Measurements from ENCODE around the gene RNU1-3.
"Not testable (repeated sequence)": the region's sequence is repeated elsewhere in the genome, so short reads cannot be mapped to it uniquely, and the experiment has no call there.

RNU1-3 gene

DNA sequence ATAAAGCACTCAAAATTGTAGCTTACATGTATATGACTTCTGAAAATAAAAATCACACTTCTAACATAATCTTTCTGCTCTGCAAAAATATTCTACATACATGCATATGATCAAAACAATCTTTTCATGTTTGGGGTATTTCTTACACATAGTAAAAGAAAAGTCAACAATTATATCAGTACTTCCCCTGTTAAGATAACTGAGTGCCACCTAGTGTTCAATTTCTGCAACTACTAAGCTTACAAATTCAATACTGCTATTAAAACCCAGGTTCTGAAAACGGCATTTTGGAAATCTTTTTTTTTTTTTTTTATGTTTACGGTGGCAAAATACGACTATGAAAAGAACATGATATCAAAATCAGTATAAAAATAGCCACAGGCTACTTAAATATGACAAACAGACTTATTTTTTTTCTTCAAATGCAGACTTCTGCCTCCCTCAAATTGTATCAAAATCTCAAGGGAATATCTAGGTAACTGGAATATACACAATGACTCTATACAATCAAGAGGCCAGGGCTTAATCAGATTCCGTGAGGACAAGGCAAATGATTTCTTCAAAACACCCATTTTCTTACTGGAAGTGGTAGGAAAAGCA lies 18.1 kb upstream of the RNU1-3 start:
- CTCF ChIA-PET, result interaction anchor here (0.8 to 1.4 kb wide), 4 partner anchors 15 to 38 kb away, joined by 3 to 4 read pairs (median 4); no protein-coding TSS in a partner anchor
- POLR2A ChIA-PET; DNase-seq (ENCODE audit: low read depth, low spot score): not testable (repeated sequence)

DNA sequence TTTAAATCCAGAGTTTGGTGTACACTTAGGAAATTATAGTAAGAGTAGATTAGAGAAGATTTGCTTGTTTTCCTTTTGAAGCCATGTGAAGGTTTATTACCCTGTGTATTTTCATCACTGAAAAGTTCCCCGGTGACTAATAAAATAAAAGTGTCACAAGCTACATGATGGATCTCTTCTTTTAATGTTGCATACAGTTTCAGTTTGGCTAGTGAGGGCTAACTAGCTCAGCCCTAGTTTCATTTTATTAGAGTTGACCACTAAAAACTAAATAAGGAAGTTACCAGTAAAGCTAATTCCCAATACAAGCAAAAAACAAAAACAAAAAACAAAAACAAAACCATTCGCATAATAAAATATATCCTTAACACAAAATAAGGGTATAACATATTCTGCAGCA lies 17.4 kb upstream of the RNU1-3 start:
- DNase-seq (ENCODE audit: low read depth, low spot score); CTCF ChIA-PET; H3K4me3 ChIP-seq (ENCODE audit: low read depth, low read length); POLR2A ChIA-PET: not testable (repeated sequence)

More for the DNA sequence above, 18.1 kb upstream of the RNU1-3 start:
- H3K4me3 ChIP-seq (ENCODE audit: low read depth, low read length), result not testable (repeated sequence)

DNA sequence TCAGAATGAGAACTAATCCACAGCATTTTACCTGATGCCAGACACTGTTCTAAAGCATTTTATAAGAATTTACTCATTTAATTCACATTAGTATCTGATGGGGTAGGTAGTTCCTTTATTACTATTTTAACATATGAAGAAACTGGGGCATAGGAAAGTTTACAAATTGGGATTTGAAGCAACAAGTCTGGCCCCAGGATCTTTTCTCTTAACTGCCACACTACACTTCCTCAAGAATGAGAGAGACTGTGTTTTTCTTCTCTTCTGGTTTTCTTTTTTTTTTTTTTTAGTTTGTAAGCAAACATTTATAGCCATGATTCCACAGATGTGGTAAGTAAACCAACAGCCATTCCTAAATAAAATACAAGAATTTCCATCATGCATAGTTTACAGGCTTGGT lies 16.1 kb upstream of the RNU1-3 start:
- CTCF ChIA-PET; DNase-seq (ENCODE audit: low read depth, low spot score); H3K4me3 ChIP-seq (ENCODE audit: low read depth, low read length); POLR2A ChIA-PET: not testable (repeated sequence)

DNA sequence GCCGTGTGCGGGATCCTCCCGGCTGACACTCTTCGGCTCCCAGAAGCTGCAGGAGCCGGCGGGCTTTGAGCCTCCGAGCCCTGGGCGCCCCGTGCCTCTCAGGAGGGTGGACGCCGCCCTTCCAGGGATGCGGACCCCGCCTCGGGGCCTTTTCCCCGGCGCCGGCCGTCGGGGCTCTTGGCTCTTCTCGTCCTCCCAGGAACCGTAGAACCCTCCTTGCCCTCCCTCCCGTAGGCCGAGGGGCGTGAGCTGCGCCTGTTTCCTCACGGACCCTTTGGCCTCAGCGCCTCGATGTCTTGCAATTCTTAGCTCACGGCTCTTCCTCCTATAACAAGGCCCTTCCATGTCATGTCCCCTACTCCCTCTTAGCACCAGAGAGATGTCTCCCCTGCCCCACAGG lies 13.6 kb upstream of the RNU1-3 start:
- POLR2A ChIA-PET; H3K4me3 ChIP-seq (ENCODE audit: low read depth, low read length); DNase-seq (ENCODE audit: low read depth, low spot score); CTCF ChIA-PET: not testable (repeated sequence)

DNA sequence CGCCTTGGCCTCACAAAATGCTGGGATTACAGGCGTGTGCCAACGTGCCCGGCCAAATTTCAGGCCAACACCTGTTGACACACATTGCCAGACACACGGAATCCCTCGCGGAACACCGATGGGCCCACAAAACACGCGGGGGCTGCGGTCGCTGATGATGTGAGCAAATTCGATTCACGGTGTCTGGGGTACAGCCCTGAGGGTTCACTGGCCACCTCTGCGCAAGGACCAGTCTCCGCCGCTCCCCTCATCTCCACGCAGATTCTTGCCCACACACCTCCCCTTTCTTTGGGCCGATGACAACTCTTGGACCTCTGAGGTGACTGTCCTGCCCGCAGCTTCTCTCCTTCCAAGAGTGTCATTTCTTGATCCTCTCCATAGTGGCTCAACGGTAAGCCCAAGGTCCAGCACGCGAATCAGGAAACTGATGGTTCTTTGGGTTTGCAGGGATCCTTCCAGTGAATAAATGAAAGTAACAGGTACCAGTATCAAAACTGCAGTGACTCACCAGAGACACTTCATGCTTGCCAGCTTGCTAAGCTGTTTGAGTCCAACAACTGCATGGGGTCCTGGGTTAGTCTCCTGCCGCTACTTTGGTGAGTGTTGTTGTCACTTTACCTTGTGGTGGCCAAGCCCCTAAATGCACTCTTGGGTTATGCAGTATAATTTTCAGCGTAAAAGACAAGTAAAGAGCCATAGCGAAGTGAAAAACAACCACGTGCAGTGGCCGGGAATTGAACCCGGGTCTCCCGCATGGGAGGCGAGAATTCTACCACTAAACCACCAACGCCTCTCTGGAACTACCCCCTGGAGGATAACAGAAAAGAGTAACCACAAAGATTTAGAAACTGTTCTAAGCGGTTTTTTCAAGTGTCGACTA lies 11.0 kb upstream of the RNU1-3 start:
- ChIA-PET POLR2A (no interaction called here), CTCF (no interaction called here)
- no peak overlapping the region for H3K4me3 ChIP-seq (ENCODE audit: low read depth, low read length)
- TF ChIP-seq, protein P1, sequence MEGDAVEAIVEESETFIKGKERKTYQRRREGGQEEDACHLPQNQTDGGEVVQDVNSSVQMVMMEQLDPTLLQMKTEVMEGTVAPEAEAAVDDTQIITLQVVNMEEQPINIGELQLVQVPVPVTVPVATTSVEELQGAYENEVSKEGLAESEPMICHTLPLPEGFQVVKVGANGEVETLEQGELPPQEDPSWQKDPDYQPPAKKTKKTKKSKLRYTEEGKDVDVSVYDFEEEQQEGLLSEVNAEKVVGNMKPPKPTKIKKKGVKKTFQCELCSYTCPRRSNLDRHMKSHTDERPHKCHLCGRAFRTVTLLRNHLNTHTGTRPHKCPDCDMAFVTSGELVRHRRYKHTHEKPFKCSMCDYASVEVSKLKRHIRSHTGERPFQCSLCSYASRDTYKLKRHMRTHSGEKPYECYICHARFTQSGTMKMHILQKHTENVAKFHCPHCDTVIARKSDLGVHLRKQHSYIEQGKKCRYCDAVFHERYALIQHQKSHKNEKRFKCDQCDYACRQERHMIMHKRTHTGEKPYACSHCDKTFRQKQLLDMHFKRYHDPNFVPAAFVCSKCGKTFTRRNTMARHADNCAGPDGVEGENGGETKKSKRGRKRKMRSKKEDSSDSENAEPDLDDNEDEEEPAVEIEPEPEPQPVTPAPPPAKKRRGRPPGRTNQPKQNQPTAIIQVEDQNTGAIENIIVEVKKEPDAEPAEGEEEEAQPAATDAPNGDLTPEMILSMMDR (IDR thresholded peaks at IDR 0.05; ENCODE audit: insufficient read depth, low read length, missing control alignments), result no peak
- DNase-seq (ENCODE audit: low read depth, low spot score), result peak; percentile 16

DNA sequence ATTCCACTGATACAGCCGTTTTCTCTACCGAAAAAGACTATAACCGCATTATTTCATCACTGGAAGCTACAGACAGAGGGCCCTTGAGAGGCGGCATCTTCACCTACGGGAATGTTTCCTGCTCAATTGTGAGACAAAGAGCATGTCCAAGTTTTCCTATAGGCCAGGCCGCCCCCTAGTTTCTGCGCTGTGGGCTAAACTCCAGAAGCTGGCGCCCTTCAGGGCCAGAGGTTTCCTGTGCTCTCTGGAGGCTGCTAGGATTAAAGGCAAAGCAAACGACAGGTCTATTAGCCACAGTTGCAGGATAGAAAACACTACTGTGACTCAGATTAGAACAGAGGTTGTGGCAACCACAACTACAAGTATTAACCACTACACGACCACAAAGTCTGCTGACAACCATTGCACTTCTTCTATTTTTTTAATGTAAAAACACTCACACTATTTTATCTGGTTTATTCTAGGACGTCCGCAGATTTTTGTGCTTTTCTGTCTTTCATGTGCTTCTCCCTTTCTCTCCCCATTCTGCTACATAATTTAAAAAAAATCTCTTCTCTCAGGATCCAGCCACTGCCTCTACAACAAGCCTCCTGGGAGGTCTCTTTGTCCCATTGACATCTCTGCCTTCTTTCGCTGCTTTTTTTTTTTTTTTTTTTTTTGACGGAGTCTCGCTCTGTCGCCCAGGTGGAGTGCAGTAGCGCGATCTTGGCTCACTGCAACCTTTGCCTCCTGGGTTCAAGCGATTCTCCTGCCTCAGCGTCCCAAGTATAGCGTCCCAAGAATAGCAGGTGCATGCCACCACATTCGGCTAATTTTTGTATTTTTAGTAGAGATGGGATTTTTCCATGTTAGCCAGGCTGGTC lies 10.1 kb upstream of the RNU1-3 start:
- POLR2A ChIA-PET; CTCF ChIA-PET; DNase-seq (ENCODE audit: low read depth, low spot score); H3K4me3 ChIP-seq (ENCODE audit: low read depth, low read length): not testable (repeated sequence)

DNA sequence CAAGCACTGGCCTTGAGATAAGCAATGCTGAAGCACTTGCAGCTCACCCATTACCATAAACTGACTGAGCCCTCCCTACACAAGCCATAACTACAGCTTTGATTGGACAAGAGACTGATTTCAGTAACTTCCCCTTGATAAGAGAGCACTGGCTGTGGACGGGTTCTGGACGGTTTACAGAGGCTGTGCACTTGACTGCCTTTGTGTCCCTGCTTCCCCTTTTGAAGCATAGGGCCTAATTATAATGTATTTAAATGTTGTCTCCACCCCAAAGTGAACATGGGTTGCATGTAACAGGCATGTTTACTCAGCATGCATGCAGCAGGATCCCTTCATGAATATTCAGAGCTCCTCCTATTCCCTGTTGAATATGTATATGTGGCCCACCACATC lies 8.4 kb upstream of the RNU1-3 start:
- CTCF ChIA-PET; DNase-seq (ENCODE audit: low read depth, low spot score); POLR2A ChIA-PET; H3K4me3 ChIP-seq (ENCODE audit: low read depth, low read length): not testable (repeated sequence)

DNA sequence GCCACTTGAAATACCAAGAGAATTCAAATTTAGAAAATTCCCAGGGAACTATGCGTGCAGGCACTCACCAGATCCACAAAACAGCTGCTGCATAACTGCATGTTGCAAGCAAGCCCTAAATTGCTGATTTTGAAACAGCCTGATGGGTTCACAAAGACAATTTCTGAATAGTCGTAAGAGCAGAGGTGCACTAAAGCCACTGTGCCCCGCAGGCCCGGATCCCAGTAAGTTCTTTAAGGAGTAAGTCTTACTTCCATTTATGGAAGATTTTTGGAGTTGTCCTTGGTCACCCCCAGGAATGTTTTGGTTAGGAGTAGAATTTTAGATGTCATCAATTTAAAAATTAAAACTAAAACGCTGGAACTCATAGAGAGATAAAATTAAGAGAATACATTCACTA lies 7.2 kb upstream of the RNU1-3 start:
- POLR2A ChIA-PET; CTCF ChIA-PET; H3K4me3 ChIP-seq (ENCODE audit: low read depth, low read length); DNase-seq (ENCODE audit: low read depth, low spot score): not testable (repeated sequence)

DNA sequence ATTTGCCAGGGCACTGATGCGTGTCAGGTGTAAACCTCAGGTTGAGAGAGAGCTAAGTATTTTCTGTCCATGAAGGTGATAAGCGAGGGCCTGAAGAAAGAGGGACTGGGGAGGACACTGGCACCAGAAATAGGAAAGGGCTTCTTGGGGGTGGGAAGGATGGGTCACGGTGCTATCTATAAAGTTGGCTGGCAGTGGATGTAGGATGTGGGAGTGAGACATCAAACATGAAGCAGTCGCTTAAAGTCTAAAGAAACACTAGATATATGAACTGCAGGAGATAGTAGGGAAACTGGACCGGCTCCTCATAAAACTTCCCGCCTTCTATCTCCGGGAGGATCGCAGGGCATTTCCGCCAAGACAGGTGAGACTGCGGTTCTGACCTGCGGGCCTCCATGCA lies 912 bp downstream of the RNU1-3 start:
- POLR2A ChIA-PET; H3K4me3 ChIP-seq (ENCODE audit: low read depth, low read length); DNase-seq (ENCODE audit: low read depth, low spot score); CTCF ChIA-PET: not testable (repeated sequence)

DNA sequence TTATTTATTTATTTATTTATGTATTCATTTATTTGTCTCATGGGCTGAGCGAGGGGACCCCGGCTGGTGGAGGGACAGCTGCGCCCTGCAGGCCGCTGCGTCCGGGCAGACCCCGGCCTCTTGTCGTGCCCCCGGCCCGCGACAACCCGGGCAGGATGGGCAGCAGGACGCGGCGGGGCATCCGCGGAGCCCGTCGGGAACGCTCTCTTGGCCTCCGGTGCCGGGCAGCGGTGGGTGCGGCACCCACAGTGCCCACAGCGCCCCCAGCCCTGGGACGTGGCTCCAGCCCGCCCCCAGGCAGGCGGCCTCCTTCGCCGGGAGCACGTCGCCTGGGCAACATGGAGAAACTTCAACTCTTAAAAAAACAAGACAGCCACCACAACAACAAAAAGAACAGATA lies 8.5 kb downstream of the RNU1-3 start:
- POLR2A ChIA-PET; CTCF ChIA-PET; DNase-seq (ENCODE audit: low read depth, low spot score); H3K4me3 ChIP-seq (ENCODE audit: low read depth, low read length): not testable (repeated sequence)

DNA sequence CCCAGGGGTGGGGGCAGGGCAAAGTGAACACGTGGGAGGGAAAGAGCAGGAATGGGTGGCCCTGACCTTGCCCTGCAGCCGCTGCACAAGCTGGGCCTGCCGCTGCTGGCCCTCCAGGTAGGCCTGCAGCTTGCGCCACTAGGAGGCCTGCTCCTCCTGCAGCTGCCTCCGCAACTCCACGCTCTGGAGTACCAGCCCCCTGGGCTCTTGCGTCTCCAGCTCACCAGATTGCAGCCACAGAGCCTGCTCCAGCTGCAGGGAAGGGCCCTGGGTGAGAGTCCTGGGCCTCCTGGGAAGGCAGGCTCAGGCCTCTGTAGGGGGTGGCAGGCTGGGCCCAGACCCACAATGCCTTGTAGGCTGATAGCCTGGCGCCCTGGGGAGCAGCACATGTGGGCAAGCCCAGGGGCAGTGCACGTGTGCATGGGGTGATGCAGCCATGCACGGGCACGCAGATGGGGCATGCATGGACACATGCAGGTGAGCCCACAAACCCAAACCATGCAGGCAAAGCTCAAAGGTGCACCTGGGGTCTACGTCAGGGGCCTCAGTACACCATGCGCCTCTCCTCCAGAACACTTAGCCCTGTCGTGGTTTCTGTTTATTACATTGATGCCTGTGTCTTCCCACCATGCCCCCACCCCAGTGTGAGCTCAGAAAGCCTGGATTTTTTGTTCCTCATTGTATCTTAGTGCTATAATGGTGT lies 9.6 kb downstream of the RNU1-3 start:
- POLR2A ChIA-PET; H3K4me3 ChIP-seq (ENCODE audit: low read depth, low read length); CTCF ChIA-PET; DNase-seq (ENCODE audit: low read depth, low spot score): not testable (repeated sequence)

DNA sequence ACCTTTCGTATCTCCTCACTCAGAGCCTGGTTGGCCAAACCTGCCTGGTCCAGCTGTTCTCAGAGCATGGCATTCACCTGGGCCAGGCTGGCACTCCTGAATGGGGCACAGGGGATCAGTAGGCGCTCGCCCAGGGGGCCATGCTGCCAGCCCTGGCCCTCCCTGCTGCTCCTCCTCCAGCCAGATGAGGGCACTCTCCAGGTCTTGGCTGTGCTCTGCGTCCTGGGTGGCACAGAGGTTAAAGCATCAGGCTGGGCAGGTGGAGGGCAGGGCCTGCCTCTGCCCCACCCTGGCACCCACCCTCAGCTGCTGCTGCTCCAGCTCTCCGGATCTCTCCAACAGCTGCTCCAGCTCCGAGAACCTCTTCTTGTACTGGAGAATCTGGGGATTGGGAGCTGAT lies 10.2 kb downstream of the RNU1-3 start:
- POLR2A ChIA-PET; H3K4me3 ChIP-seq (ENCODE audit: low read depth, low read length); CTCF ChIA-PET; DNase-seq (ENCODE audit: low read depth, low spot score): not testable (repeated sequence)

DNA sequence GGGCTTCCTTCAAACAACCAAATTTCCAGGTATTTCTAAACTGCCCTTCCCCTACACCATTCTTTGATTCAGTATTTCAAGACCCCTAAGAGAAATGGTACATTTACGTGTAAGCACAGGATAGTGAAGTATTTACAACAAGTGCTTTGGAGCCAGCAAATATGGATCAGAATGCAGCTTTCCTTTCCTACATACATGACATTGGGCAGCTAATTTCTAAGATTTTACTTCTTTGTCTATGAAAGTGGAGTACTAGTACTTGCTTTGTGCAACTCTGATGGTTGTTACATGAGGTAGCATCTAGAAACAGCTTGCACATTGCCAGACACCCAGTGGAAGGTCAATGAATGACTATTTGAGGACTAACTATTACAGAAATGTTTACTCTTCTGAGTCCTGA lies 15.2 kb downstream of the RNU1-3 start:
- H3K4me3 ChIP-seq (ENCODE audit: low read depth, low read length); DNase-seq (ENCODE audit: low read depth, low spot score); CTCF ChIA-PET; POLR2A ChIA-PET: not testable (repeated sequence)

DNA sequence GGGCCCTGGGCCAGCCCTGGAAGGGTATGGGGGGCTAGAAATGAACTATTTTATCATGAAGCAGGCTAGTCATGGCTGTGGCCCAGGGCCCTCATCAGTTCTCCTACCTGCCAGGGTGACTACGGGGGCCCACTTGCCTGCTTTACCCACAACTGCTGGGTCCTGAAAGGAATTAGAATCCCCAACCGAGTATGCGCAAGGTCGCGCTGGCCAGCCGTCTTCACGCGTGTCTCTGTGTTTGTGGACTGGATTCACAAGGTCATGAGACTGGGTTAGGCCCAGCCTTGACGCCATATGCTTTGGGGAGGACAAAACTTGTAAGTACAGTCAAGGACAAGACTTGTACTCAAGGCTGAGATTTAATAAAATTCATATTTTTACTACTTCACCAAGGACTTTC lies 16.8 kb downstream of the RNU1-3 start:
- CTCF ChIA-PET; DNase-seq (ENCODE audit: low read depth, low spot score); POLR2A ChIA-PET; H3K4me3 ChIP-seq (ENCODE audit: low read depth, low read length): not testable (repeated sequence)

DNA sequence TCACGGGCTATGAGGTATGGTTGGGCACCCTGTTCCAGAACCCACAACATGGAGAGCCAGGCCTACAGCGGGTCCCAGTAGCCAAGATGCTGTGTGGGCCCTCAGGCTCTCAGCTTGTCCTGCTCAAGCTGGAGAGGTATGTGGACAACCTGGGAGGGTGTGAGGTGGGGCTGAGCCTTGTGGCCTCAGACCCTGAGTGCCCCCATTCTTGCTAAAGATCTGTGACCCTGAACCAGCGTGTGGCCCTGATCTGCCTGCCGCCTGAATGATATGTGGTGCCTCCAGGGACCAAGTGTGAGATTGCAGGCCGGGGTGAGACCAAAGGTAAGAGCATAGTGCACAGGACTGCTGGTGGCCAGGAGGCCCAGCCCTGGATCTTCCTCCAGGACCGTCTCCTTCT lies 17.4 kb downstream of the RNU1-3 start:
- POLR2A ChIA-PET; H3K4me3 ChIP-seq (ENCODE audit: low read depth, low read length); DNase-seq (ENCODE audit: low read depth, low spot score); CTCF ChIA-PET: not testable (repeated sequence)
